Activated naive CD8-positive, alpha-beta T cell (primary cell): ENCODE results near the gene TRAPPC14.
A peak's percentile ranks its signal among the peaks of the same experiment; 100 is the strongest.

ENCODE experiments used
- H3K27ac Mint-ChIP-seq: one replicate; pipeline ENCODE4 v1.8.0; 2021; ENCODE audit warnings: mixed read lengths
- H3K27me3 Mint-ChIP-seq: one replicate; pipeline ENCODE4 v1.8.0; 2021; ENCODE audit warnings: mixed read lengths
- H3K36me3 Mint-ChIP-seq: one replicate; pipeline ENCODE4 v1.8.0; 2021; ENCODE audit warnings: mixed read lengths
- H3K4me1 Mint-ChIP-seq: one replicate; pipeline ENCODE4 v1.8.0; 2021; ENCODE audit warnings: low read depth, mixed read lengths
- H3K4me3 Mint-ChIP-seq: one replicate; pipeline ENCODE4 v1.8.0; 2021; ENCODE audit warnings: mild to moderate bottlenecking, mixed read lengths
- H3K9me3 Mint-ChIP-seq: one replicate; pipeline ENCODE4 v1.8.0; 2021; ENCODE audit warnings: low read depth, mixed read lengths

Gene TRAPPC14

GRCh38 chr7:100166317-100166940 is 7.9 kb upstream of the TRAPPC14 start:
- Mint-ChIP-seq H3K27ac (peak overlapping the region; percentile 81), H3K4me1 (peaks cover 80% of the 10 kb centered on the region), H3K9me3 (no peaks in the 10 kb centered on the region), H3K36me3 (no peaks in the 10 kb centered on the region), H3K27me3 (no peaks in the 10 kb centered on the region), H3K4me3 (peak overlapping the region; percentile 85)

- Mint-ChIP-seq H3K4me3 (no peak overlapping the region), H3K36me3 (no peaks in the 10 kb centered on the region), H3K9me3 (no peaks in the 10 kb centered on the region), H3K27ac (peak overlapping the region; percentile 92), H3K4me1 (peaks cover 66% of the 10 kb centered on the region), H3K27me3 (no peaks in the 10 kb centered on the region)
Observed at GRCh38 chr7:100163871-100164270, 5.3 kb upstream of the TRAPPC14 start.

- no peaks in the 10 kb centered on the region for H3K9me3 Mint-ChIP-seq
- peaks cover 59% of the 10 kb centered on the region for H3K4me1 Mint-ChIP-seq
- peak overlapping the region; percentile 66 for H3K4me3 Mint-ChIP-seq
- no peaks in the 10 kb centered on the region for H3K27me3 Mint-ChIP-seq
- no peaks in the 10 kb centered on the region for H3K36me3 Mint-ChIP-seq
- peak overlapping the region; percentile 92 for H3K27ac Mint-ChIP-seq
Observed at GRCh38 chr7:100163006-100163531, 4.5 kb upstream of the TRAPPC14 start.

GRCh38 chr7:100160067-100160466 is 1.5 kb upstream of the TRAPPC14 start:
- Mint-ChIP-seq H3K36me3 (no peaks in the 10 kb centered on the region), H3K4me3 (no peak overlapping the region), H3K4me1 (peaks cover 58% of the 10 kb centered on the region), H3K27ac (peak overlapping the region; percentile 70), H3K27me3 (no peaks in the 10 kb centered on the region), H3K9me3 (no peaks in the 10 kb centered on the region)

GRCh38 chr7:100159099-100159623 is 638 bp upstream of the TRAPPC14 start:
- no peaks in the 10 kb centered on the region for H3K27me3 Mint-ChIP-seq
- H3K4me3 Mint-ChIP-seq, result peak overlapping the region; percentile 85
- no peaks in the 10 kb centered on the region for H3K9me3 Mint-ChIP-seq
- peaks cover 57% of the 10 kb centered on the region for H3K4me1 Mint-ChIP-seq
- H3K27ac Mint-ChIP-seq, result peak overlapping the region; percentile 81
- no peaks in the 10 kb centered on the region for H3K36me3 Mint-ChIP-seq

GRCh38 chr7:100157334-100158228 is 942 bp downstream of the TRAPPC14 start:
- Mint-ChIP-seq H3K27me3 (no peaks in the 10 kb centered on the region), H3K9me3 (no peaks in the 10 kb centered on the region), H3K4me3 (peak overlapping the region; percentile 85), H3K36me3 (no peaks in the 10 kb centered on the region), H3K4me1 (peaks cover 49% of the 10 kb centered on the region), H3K27ac (peak overlapping the region; percentile 67)

- no peaks in the 10 kb centered on the region for H3K27me3 Mint-ChIP-seq
- peak overlapping the region; percentile 67 for H3K27ac Mint-ChIP-seq
- H3K36me3 Mint-ChIP-seq, result no peaks in the 10 kb centered on the region
- H3K4me1 Mint-ChIP-seq, result peaks cover 53% of the 10 kb centered on the region
- H3K4me3 Mint-ChIP-seq, result peak overlapping the region; percentile 85
- no peaks in the 10 kb centered on the region for H3K9me3 Mint-ChIP-seq
Observed at GRCh38 chr7:100157069-100157333, 1.5 kb downstream of the TRAPPC14 start.

GRCh38 chr7:100156331-100157068 is 2.0 kb downstream of the TRAPPC14 start:
- Mint-ChIP-seq H3K4me3 (peak overlapping the region; percentile 85), H3K9me3 (no peaks in the 10 kb centered on the region), H3K27ac (peak overlapping the region; percentile 67), H3K27me3 (no peaks in the 10 kb centered on the region), H3K4me1 (peaks cover 53% of the 10 kb centered on the region), H3K36me3 (no peaks in the 10 kb centered on the region)

GRCh38 chr7:100155553-100156317 is 2.8 kb downstream of the TRAPPC14 start:
- Mint-ChIP-seq H3K4me3 (peak overlapping the region; percentile 51), H3K36me3 (no peaks in the 10 kb centered on the region), H3K27me3 (no peaks in the 10 kb centered on the region), H3K27ac (peak overlapping the region; percentile 67), H3K4me1 (peaks cover 53% of the 10 kb centered on the region), H3K9me3 (no peaks in the 10 kb centered on the region)

GRCh38 chr7:100154651-100155491 is 3.7 kb downstream of the TRAPPC14 start:
- H3K9me3 Mint-ChIP-seq, result no peaks in the 10 kb centered on the region
- H3K4me1 Mint-ChIP-seq, result peaks cover 59% of the 10 kb centered on the region
- H3K4me3 Mint-ChIP-seq, result no peak overlapping the region
- peaks cover 4% of the 10 kb centered on the region for H3K36me3 Mint-ChIP-seq
- no peaks in the 10 kb centered on the region for H3K27me3 Mint-ChIP-seq
- H3K27ac Mint-ChIP-seq, result no peak overlapping the region

GRCh38 chr7:100153708-100154535 is 4.6 kb downstream of the TRAPPC14 start:
- H3K36me3 Mint-ChIP-seq, result peaks cover 4% of the 10 kb centered on the region
- no peak overlapping the region for H3K4me3 Mint-ChIP-seq
- no peaks in the 10 kb centered on the region for H3K9me3 Mint-ChIP-seq
- H3K4me1 Mint-ChIP-seq, result peaks cover 58% of the 10 kb centered on the region
- H3K27ac Mint-ChIP-seq, result peak overlapping the region; percentile 66
- H3K27me3 Mint-ChIP-seq, result no peaks in the 10 kb centered on the region

- no peaks in the 10 kb centered on the region for H3K27me3 Mint-ChIP-seq
- H3K4me3 Mint-ChIP-seq, result peak overlapping the region; percentile 10
- H3K9me3 Mint-ChIP-seq, result no peaks in the 10 kb centered on the region
- H3K36me3 Mint-ChIP-seq, result peaks cover 4% of the 10 kb centered on the region
- peak overlapping the region; percentile 66 for H3K27ac Mint-ChIP-seq
- peaks cover 64% of the 10 kb centered on the region for H3K4me1 Mint-ChIP-seq
Observed at GRCh38 chr7:100152937-100153666, 5.4 kb downstream of the TRAPPC14 start.
